ENCODE data around the gene S1PR1. TPM values are rescaled to one million over a fixed set of nuclear protein-coding genes. Genes with fewer than 3 reads are reported as not detected.

The S1PR1 gene
- polyA plus RNA-seq, 3 donors: 0.36 to 0.64 (median 0.43) TPM

DNA sequence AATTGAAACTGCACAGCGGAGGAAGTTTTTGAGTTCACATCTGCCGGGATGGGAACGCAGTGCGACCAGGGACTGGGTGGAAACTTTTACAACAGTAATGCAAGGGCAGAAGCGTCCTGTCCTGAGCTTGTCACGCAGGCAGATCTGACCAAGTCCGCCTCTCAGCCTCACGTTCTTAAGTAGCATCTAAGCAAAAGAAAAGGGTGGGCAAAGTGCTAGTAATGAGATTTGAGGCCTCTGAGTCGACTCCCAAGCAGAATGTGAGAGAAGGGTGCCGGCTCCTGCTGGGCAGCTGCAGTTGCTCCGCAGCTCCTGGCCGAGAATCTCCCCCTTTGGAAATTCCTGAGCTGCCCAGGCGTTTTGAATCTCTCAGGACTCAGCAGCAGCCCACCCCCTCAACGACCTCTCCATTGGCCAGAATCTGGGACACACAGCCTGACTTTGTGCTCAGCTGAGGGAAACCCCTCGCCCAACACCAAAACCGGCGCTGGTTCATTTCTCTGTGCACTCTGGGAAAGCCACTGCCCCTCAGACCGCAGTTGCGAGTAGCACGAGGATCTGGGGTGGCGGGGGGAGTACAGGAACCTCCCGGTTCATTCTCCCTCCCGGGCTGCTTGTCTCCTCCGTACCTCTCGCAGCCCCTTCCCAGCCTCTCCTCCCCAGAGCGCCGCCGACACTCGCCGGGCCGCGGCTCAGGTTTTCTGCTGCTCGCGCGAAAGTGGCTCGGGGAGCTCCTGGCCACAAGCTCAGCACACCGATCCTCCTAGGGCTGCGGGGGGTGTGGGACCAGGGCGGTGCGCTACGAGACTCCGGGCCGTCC, 913 bp upstream of the S1PR1 start:
- Histone ChIP-seq H3K27ac (ENCODE audit: low read depth in 1 of 2, low read length in 2 of 2) (no peak overlapping the region), H3K4me2 (replicated peaks; ENCODE audit: extremely low read depth, low read length, poor library complexity, severe bottlenecking) (peak overlapping the region; percentile 83), H4K20me1 (ENCODE audit: insufficient read depth, low read length) (no peaks in the 10 kb centered on the region), H3K4me1 (ENCODE audit: control insufficient read depth in 1 of 2, insufficient read depth in 2 of 2, low read length in 2 of 2) (peaks cover 27 to 37% of the 10 kb centered on the region in 2 donors), H2AFZ (ENCODE audit: insufficient read depth, low read depth, low read length, poor library complexity, severe bottlenecking) (peak overlapping the region; percentile 91), H3K36me3 (replicated peaks in 1 of 2; ENCODE audit: control insufficient read depth in 1 of 2, insufficient read depth in 2 of 2, low read length in 2 of 2) (no peaks in the 10 kb centered on the region), H3K27me3 (ENCODE audit: control insufficient read depth in 2 of 2, insufficient read depth in 2 of 2, low read length in 2 of 2) (peaks cover 16 to 40% of the 10 kb centered on the region in 2 donors), H3K4me3 (replicated peaks in 1 of 3; ENCODE audit: low read depth in 2 of 3, low read length in 3 of 3) (peak overlapping the region; percentile 36 to 86 (median 59)), H3K9ac (ENCODE audit: insufficient read depth, low read length, poor library complexity, severe bottlenecking) (peak overlapping the region; percentile 61), H3K9me3 (replicated peaks in 1 of 2; ENCODE audit: control insufficient read depth in 1 of 2, insufficient read depth in 1 of 2, low read length in 2 of 2) (no peaks in the 10 kb centered on the region), H3K79me2 (ENCODE audit: insufficient read depth, low read length) (no peaks in the 10 kb centered on the region)
- H3K4me3 Mint-ChIP-seq: peak overlapping the region; percentile 95 to 99
- peaks cover 0 to 11% (median 6%) of the 10 kb centered on the region in 7 donors for H3K9me3 Mint-ChIP-seq
- peaks cover 4 to 10% of the 10 kb centered on the region in 2 donors for H3K36me3 Mint-ChIP-seq
- H3K27ac Mint-ChIP-seq: peak overlapping the region in 4 of 7 donors; percentile 59 to 87 (median 67)
- 2% methylated on average over 30 of the region's 43 CpGs for WGBS (ENCODE audit: insufficient coverage)
- intact Hi-C loops (cut with micrococcal nuclease): loop anchor here in 1 of 2 donors (5.0 kb wide), 1 partner anchor 51 kb away; no protein-coding TSS in a partner anchor
- peaks cover 47 to 61% (median 48%) of the 10 kb centered on the region in 3 donors for H3K27me3 Mint-ChIP-seq (ENCODE audit: low read depth in 3 of 3)
- peaks cover 40% of the 10 kb centered on the region for H3K4me1 Mint-ChIP-seq
- TF ChIP-seq, protein P1, sequence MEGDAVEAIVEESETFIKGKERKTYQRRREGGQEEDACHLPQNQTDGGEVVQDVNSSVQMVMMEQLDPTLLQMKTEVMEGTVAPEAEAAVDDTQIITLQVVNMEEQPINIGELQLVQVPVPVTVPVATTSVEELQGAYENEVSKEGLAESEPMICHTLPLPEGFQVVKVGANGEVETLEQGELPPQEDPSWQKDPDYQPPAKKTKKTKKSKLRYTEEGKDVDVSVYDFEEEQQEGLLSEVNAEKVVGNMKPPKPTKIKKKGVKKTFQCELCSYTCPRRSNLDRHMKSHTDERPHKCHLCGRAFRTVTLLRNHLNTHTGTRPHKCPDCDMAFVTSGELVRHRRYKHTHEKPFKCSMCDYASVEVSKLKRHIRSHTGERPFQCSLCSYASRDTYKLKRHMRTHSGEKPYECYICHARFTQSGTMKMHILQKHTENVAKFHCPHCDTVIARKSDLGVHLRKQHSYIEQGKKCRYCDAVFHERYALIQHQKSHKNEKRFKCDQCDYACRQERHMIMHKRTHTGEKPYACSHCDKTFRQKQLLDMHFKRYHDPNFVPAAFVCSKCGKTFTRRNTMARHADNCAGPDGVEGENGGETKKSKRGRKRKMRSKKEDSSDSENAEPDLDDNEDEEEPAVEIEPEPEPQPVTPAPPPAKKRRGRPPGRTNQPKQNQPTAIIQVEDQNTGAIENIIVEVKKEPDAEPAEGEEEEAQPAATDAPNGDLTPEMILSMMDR (IDR thresholded peaks at IDR 0.05): no peak
- DNase-seq: peak; percentile 21 to 53 (median 30)

DNA sequence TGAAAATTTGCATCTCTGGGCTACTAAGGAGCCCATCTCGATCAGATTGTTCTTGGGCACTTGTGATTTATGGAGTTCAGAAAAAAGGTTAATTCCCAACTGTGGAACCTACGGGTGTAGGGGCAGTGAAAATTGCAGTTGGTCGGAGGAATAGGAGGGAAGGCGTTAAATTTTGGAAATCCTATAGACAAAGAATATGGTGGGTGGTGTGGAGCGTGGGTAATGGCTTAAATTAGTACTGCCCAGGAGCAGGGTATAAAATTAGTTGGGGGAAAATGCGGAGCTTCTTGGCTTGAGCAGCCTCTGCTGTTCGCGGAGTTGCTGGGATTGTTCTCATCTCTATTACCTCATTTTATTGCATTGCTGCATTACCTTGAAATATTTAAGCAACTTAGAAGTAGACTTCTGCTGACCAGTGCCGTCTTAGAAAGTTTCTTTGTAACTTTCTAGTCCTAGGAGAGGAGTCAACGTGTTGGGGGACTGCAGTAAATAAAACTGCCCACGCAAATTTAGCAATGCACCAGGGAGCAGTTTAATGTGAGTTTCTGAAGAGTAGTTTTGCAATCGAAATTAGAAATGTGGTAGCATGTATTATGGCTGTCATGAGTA, 514 bp downstream of the S1PR1 start:
- Histone ChIP-seq H3K4me3 (replicated peaks in 1 of 3; ENCODE audit: low read depth in 2 of 3, low read length in 3 of 3) (peak overlapping the region; percentile 36 to 86 (median 59)), H3K4me2 (replicated peaks; ENCODE audit: extremely low read depth, low read length, poor library complexity, severe bottlenecking) (peak overlapping the region; percentile 83), H4K20me1 (ENCODE audit: insufficient read depth, low read length) (no peaks in the 10 kb centered on the region), H3K27me3 (ENCODE audit: control insufficient read depth in 2 of 2, insufficient read depth in 2 of 2, low read length in 2 of 2) (peaks cover 16 to 40% of the 10 kb centered on the region in 2 donors), H3K27ac (ENCODE audit: low read depth in 1 of 2, low read length in 2 of 2) (no peak overlapping the region), H2AFZ (ENCODE audit: insufficient read depth, low read depth, low read length, poor library complexity, severe bottlenecking) (peak overlapping the region; percentile 91), H3K9ac (ENCODE audit: insufficient read depth, low read length, poor library complexity, severe bottlenecking) (peak overlapping the region; percentile 61), H3K36me3 (replicated peaks in 1 of 2; ENCODE audit: control insufficient read depth in 1 of 2, insufficient read depth in 2 of 2, low read length in 2 of 2) (no peaks in the 10 kb centered on the region), H3K79me2 (ENCODE audit: insufficient read depth, low read length) (no peaks in the 10 kb centered on the region), H3K9me3 (replicated peaks in 1 of 2; ENCODE audit: control insufficient read depth in 1 of 2, insufficient read depth in 1 of 2, low read length in 2 of 2) (no peaks in the 10 kb centered on the region), H3K4me1 (ENCODE audit: control insufficient read depth in 1 of 2, insufficient read depth in 2 of 2, low read length in 2 of 2) (peaks cover 27 to 37% of the 10 kb centered on the region in 2 donors)
- peak in 2 of 3 donors; percentile 10 to 31 for DNase-seq
- peak overlapping the region in 3 of 7 donors; percentile 41 to 87 (median 59) for H3K27ac Mint-ChIP-seq
- H3K4me3 Mint-ChIP-seq: peak overlapping the region; percentile 95 to 99
- intact Hi-C loops (cut with micrococcal nuclease): loop anchor here in 1 of 2 donors (5.0 kb wide), 1 partner anchor 50 kb away; no protein-coding TSS in a partner anchor
- H3K4me1 Mint-ChIP-seq: peaks cover 40% of the 10 kb centered on the region
- H3K9me3 Mint-ChIP-seq: peaks cover 0 to 11% (median 6%) of the 10 kb centered on the region in 7 donors
- TF ChIP-seq, protein P1 (IDR thresholded peaks at IDR 0.05): no peak
- H3K36me3 Mint-ChIP-seq: peaks cover 4 to 12% of the 10 kb centered on the region in 2 donors
- 3% methylated on average over 6 of the region's 12 CpGs for WGBS (ENCODE audit: insufficient coverage)
- peaks cover 47 to 61% (median 48%) of the 10 kb centered on the region in 3 donors for H3K27me3 Mint-ChIP-seq (ENCODE audit: low read depth in 3 of 3)
